Small intestine (tissue), 16 donors: Measurements from ENCODE around the gene SPEG. TPM values are rescaled to one million over a fixed set of nuclear protein-coding genes. Genes with fewer than 3 reads are reported as not detected.
A peak's percentile ranks its signal among the peaks of the same experiment; 100 is the strongest.

Source experiments
- DNase-seq, 2 donors: peaks; one replicate each; pipeline versions ENCODE4 v3.0.0 to v3.0.0-alpha.2; 2013
- FAIRE-seq: peaks from 2 replicates; lab custom pipeline; 2012; peaks lifted over from hg19 to GRCh38; lab: Jason Lieb, UNC
- H3K27ac ChIP-seq, 3 donors: one replicate each; pipeline ENCODE4 v1.5.1; 2013; ENCODE audit warnings: low read length in 2 of 3, mild to moderate bottlenecking in 2 of 3, control low read depth in 1 of 3, inconsistent platforms in 1 of 3, low read depth in 1 of 3, moderate library complexity in 1 of 3
- H3K27me3 ChIP-seq, 3 donors: one replicate each; pipeline ENCODE4 v1.6.1; 2013; ENCODE audit warnings: low read length in 3 of 3, inconsistent platforms in 1 of 3; ENCODE audit not compliant: control insufficient read depth in 3 of 3, insufficient read depth in 3 of 3
- H3K36me3 ChIP-seq, 3 donors: one replicate each; pipeline ENCODE4 v1.6.1; 2013; ENCODE audit warnings: low read length in 3 of 3, inconsistent platforms in 1 of 3, low read depth in 1 of 3, mild to moderate bottlenecking in 1 of 3, moderate library complexity in 1 of 3; ENCODE audit not compliant: control insufficient read depth in 3 of 3, insufficient read depth in 2 of 3
- H3K4me1 ChIP-seq, 3 donors: one replicate each; pipeline ENCODE4 v1.6.1; 2013; ENCODE audit warnings: low read length in 2 of 3, inconsistent platforms in 1 of 3, low read depth in 1 of 3, mild to moderate bottlenecking in 1 of 3, moderate library complexity in 1 of 3; ENCODE audit not compliant: control insufficient read depth in 3 of 3, insufficient read depth in 2 of 3
- H3K4me3 ChIP-seq, 3 donors: one replicate each; pipeline ENCODE4 v1.5.1; 2013; ENCODE audit warnings: low read length in 3 of 3, control low read depth in 1 of 3, inconsistent platforms in 1 of 3, low read depth in 1 of 3, mild to moderate bottlenecking in 1 of 3, moderate library complexity in 1 of 3
- H3K9me3 ChIP-seq, 2 donors: one replicate each; pipeline ENCODE4 v1.6.1; 2013; ENCODE audit warnings: low read depth in 1 of 2, low read length in 1 of 2; ENCODE audit not compliant: control insufficient read depth in 2 of 2, insufficient read depth in 1 of 2
- WGBS, 3 donors: extraction: QIAGEN DNeasy Blood & Tissue Kit; methylation state at CpG; one replicate each; pipeline ENCODE4 v1.1.7; 2013; 5-methylcytosine and 5-hydroxymethylcytosine counted together
- long read RNA-seq, 10 donors: transcript quantifications; one replicate each; lab custom pipeline, GENCODE V29; 2026
- polyA plus RNA-seq, 4 donors: library from polyadenylated mRNA; stranded (reverse) in 3 of 4; unstranded in 1 of 4; fragments of 200-250 nt in 3 of 4; fragments of 120-200 nt in 1 of 4; gene quantifications; one replicate each; pipeline versions ENCODE4 v1.2.1 to v1.2.3, GENCODE V29; 2013
- donor health status: healthy with polysubstance abuse.
- donor health status: control.
- donor health status: control.
- donor health status: Bipolar disorder and iron deficiency.
- donor health status: healthy.

The SPEG gene
- 10 to 100 TPM in 1 of 4 donors, 1 to 10 TPM in 2, under 1 TPM in 1; 0.45 to 15.7 (median 5.3) TPM for polyA plus RNA-seq
- long read RNA-seq, donor 1, result 0 reads
- long read RNA-seq, donor 2, partial matches to known transcripts, result 0 of 1 reads
- long read RNA-seq, donor 2, other reads (novel, unspliced or antisense), result 0 of 1 reads
- long read RNA-seq, donor 3, partial matches to known transcripts, result 0 of 3 reads
- long read RNA-seq, donor 3, other reads (novel, unspliced or antisense), result 0 of 3 reads
- long read RNA-seq, donor 4, result 0 reads
- long read RNA-seq, donor 5, result 0 reads
- long read RNA-seq, donor 6, result 0 reads
- long read RNA-seq, donor 7, result 0 reads
- long read RNA-seq, donor 8, result 0 reads
- long read RNA-seq, donor 9, partial matches to known transcripts, result 0 of 2 reads
- long read RNA-seq, donor 9, other reads (novel, unspliced or antisense), result 0 of 2 reads
- long read RNA-seq, donor 10, partial matches to known transcripts, result 0 of 1 reads
- long read RNA-seq, donor 10, other reads (novel, unspliced or antisense), result 0 of 1 reads

- 5 to 19% (median 8%) methylated on average over 45 to 77 of the region's 77 CpGs for WGBS, 3 donors
- Histone ChIP-seq H3K9me3 (no peaks in the 10 kb centered on the region), H3K36me3 (no peaks in the 10 kb centered on the region), H3K4me1 (peaks cover 0 to 9% (median 0%) of the 10 kb centered on the region in 3 donors), H3K27ac (peak within 1 kb of the TSS in 1 of 3 donors; percentile 7), H3K27me3 (peaks cover 15 to 45% (median 16%) of the 10 kb centered on the region in 3 donors), H3K4me3 (no peak within 1 kb of the TSS)
- peak in 1 of 2 donors; percentile 45 for DNase-seq
- FAIRE-seq, result no peak
Measured at GRCh38 chr2:219434718-219435525, at the start of gene SPEG. SPEG (plus strand) TSS chr2:219434843; CDS start chr2:219434978, 135 bp downstream.

- H3K27ac ChIP-seq, result peak overlapping the region in 1 of 3 donors; percentile 2
- no peak for FAIRE-seq
- no peaks in the 10 kb centered on the region for H3K9me3 ChIP-seq
- no peak for DNase-seq
- WGBS, 3 donors, result 65 to 92% (median 89%) methylated on average over 2 of the region's 2 CpGs
- no peaks in the 10 kb centered on the region for H3K27me3 ChIP-seq
- peaks cover 0 to 24% (median 2%) of the 10 kb centered on the region in 3 donors for H3K4me1 ChIP-seq
- H3K4me3 ChIP-seq, result no peak overlapping the region
- peaks cover 12 to 68% (median 14%) of the 10 kb centered on the region in 3 donors for H3K36me3 ChIP-seq
Measured at GRCh38 chr2:219384859-219385258, 49.8 kb upstream of the SPEG start.

GRCh38 chr2:219385958-219386520 lies 48.6 kb upstream of the SPEG start:
- Histone ChIP-seq H3K4me3 (peak overlapping the region in 1 of 3 donors; percentile 69), H3K4me1 (peaks cover 0 to 25% (median 2%) of the 10 kb centered on the region in 3 donors), H3K36me3 (peaks cover 8 to 58% (median 9%) of the 10 kb centered on the region in 3 donors), H3K27me3 (no peaks in the 10 kb centered on the region), H3K27ac (no peak overlapping the region), H3K9me3 (no peaks in the 10 kb centered on the region)
- FAIRE-seq, result no peak
- DNase-seq, result no peak
- WGBS, 3 donors, result 94 to 96% (median 95%) methylated on average over 19 of the region's 19 CpGs

- Histone ChIP-seq H3K27ac (peak overlapping the region; percentile 91 to 97 (median 96)), H3K27me3 (no peaks in the 10 kb centered on the region), H3K4me3 (peak overlapping the region; percentile 55 to 70 (median 69)), H3K36me3 (peaks cover 4 to 51% (median 9%) of the 10 kb centered on the region in 3 donors), H3K4me1 (peaks cover 0 to 25% (median 2%) of the 10 kb centered on the region in 3 donors), H3K9me3 (no peaks in the 10 kb centered on the region)
- WGBS, 3 donors, result 30 to 45% (median 35%) methylated on average over 19 of the region's 19 CpGs
- DNase-seq (no peak), FAIRE-seq (no peak)
Measured at GRCh38 chr2:219386532-219387280, 47.9 kb upstream of the SPEG start.

GRCh38 chr2:219387306-219388120 lies 47.1 kb upstream of the SPEG start, which contains the start of gene DNPEP:
DNPEP (minus strand) TSS chr2:219387912; CDS start chr2:219387794, 118 bp downstream.
- H3K36me3 ChIP-seq, result peaks cover 4 to 43% (median 5%) of the 10 kb centered on the region in 3 donors
- FAIRE-seq (no peak), DNase-seq (peak; percentile 92 to 94)
- H3K27ac ChIP-seq, result peak within 1 kb of the TSS; percentile 91 to 97 (median 96)
- 0 to 1% (median 1%) methylated on average over 30 to 76 of the region's 76 CpGs for WGBS, 3 donors
- peaks cover 0 to 25% (median 2%) of the 10 kb centered on the region in 3 donors for H3K4me1 ChIP-seq
- H3K4me3 ChIP-seq, result peak within 1 kb of the TSS; percentile 55 to 70 (median 69)
- H3K27me3 ChIP-seq, result no peaks in the 10 kb centered on the region
- no peaks in the 10 kb centered on the region for H3K9me3 ChIP-seq

GRCh38 chr2:219388121-219388906 lies 46.3 kb upstream of the SPEG start:
- Histone ChIP-seq H3K9me3 (peaks cover 0 to 3% of the 10 kb centered on the region in 2 donors), H3K4me3 (peak overlapping the region in 2 of 3 donors; percentile 1 to 9), H3K27ac (peak overlapping the region; percentile 79 to 89 (median 82)), H3K4me1 (peaks cover 0 to 25% (median 2%) of the 10 kb centered on the region in 3 donors), H3K36me3 (peaks cover 4 to 36% (median 5%) of the 10 kb centered on the region in 3 donors), H3K27me3 (no peaks in the 10 kb centered on the region)
- 2 to 3% (median 2%) methylated on average over 51 to 78 of the region's 78 CpGs for WGBS, 3 donors
- DNase-seq (peak; percentile 96 to 98), FAIRE-seq (no peak)
